Measurements from ENCODE around the gene DCAF5.

GRCh38 chr14:69101331-69101826 is 51.5 kb downstream of the DCAF5 start:
- TF ChIP-seq CTCF (IDR thresholded peaks at IDR 0.05) (no peak), EZH2 (IDR thresholded peaks at IDR 0.05; ENCODE audit: borderline replicate concordance, insufficient read depth, low read depth, low read length, poor library complexity, severe bottlenecking) (no peak)

Data from B cell (primary cell).